IMR-90 (cell line): ENCODE measurements around the gene NLRC5. TPM values are rescaled to one million over a fixed set of nuclear protein-coding genes. Genes with fewer than 3 reads are reported as not detected.

Source experiments
- ATAC-seq: fragments of 200-7000 bp; cut with Tn5 transposase; 2 replicates; pipeline ENCODE4 v1.9.1; 2020; ENCODE audit warnings: low read depth, mild to moderate bottlenecking, moderate library complexity
- BruUV-seq: library from RNA; stranded (reverse); fragments of 400-500 nt; replicated peaks from 2 replicates; lab custom pipeline; 2021; lab: Mats Ljungman, UMichigan
- CTCF ChIA-PET: fragments of 300-600 bp; formaldehyde crosslinking; extraction: SDS; loops from one replicate; lab custom pipeline; 2021; ENCODE audit warnings: antibody characterized with exemption; lab: Yijun Ruan, JAX
- POLR2A ChIA-PET: fragments of 300-600 bp; sonication (Branson Sonifier 250); formaldehyde crosslinking; loops from one replicate; lab custom pipeline; 2022; ENCODE audit warnings: antibody characterized with exemption; ENCODE audit not compliant: unreplicated experiment; lab: Charles Lee
- DNase-seq: peaks from one replicate; pipeline ENCODE4 v3.0.0; 2013
- H2AFZ ChIP-seq: replicated peaks from 2 replicates; pipeline ENCODE3; 2013; ENCODE audit warnings: low read length, mild to moderate bottlenecking; ENCODE audit not compliant: poor library complexity
- H2AK5ac ChIP-seq: 2 replicates; pipeline ENCODE4 v1.6.1; 2013; ENCODE audit warnings: low read depth, low read length, inconsistent platforms
- H2AK9ac ChIP-seq: replicated peaks from 2 replicates; pipeline ENCODE3; 2013; ENCODE audit warnings: mild to moderate bottlenecking, low read depth, low read length, moderate library complexity; ENCODE audit not compliant: poor library complexity
- H2BK120ac ChIP-seq: 2 replicates; pipeline ENCODE4 v1.6.1; 2013; ENCODE audit warnings: low read depth, low read length, inconsistent platforms
- H2BK15ac ChIP-seq: 3 replicates; pipeline ENCODE4 v1.6.1; 2013; ENCODE audit warnings: low read depth, low read length, inconsistent platforms
- H2BK20ac ChIP-seq: 2 replicates; pipeline ENCODE4 v1.6.1; 2013; ENCODE audit warnings: low read depth, mild to moderate bottlenecking, inconsistent platforms, low read length, moderate library complexity
- H2BK5ac ChIP-seq: 2 replicates; pipeline ENCODE4 v1.6.1; 2013; ENCODE audit warnings: mild to moderate bottlenecking, low read depth, low read length, inconsistent platforms; ENCODE audit not compliant: poor library complexity, severe bottlenecking
- H3K14ac ChIP-seq: replicated peaks from 2 replicates; pipeline ENCODE4 v1.6.1; 2013; ENCODE audit warnings: low read depth, low read length, inconsistent platforms
- H3K18ac ChIP-seq: 2 replicates; pipeline ENCODE4 v1.6.1; 2013; ENCODE audit warnings: low read depth, low read length, control low read depth
- H3K23ac ChIP-seq: 2 replicates; pipeline ENCODE4 v1.6.1; 2013; ENCODE audit warnings: low read depth, low read length, inconsistent platforms
- H3K27ac ChIP-seq: 2 replicates; pipeline ENCODE4 v1.5.1; 2013; ENCODE audit warnings: mild to moderate bottlenecking, control low read depth, low read length; ENCODE audit not compliant: insufficient read depth
- H3K27me3 ChIP-seq: 2 replicates; pipeline ENCODE4 v1.6.1; 2013; ENCODE audit warnings: low read length; ENCODE audit not compliant: control insufficient read depth, insufficient read depth
- H3K36me3 ChIP-seq: 2 replicates; pipeline ENCODE4 v1.6.1; 2013; ENCODE audit warnings: low read length, mixed read lengths; ENCODE audit not compliant: control insufficient read depth, insufficient read depth
- H3K4ac ChIP-seq: 2 replicates; pipeline ENCODE4 v1.6.1; 2013; ENCODE audit warnings: low read depth, low read length, inconsistent platforms
- H3K4me1 ChIP-seq: 2 replicates; pipeline ENCODE4 v1.6.1; 2013; ENCODE audit warnings: low read length, mixed read lengths; ENCODE audit not compliant: control insufficient read depth, insufficient read depth
- H3K4me2 ChIP-seq: 2 replicates; pipeline ENCODE4 v1.6.1; 2013; ENCODE audit warnings: low read depth, mild to moderate bottlenecking, control low read depth, low read length, moderate library complexity
- H3K4me3 ChIP-seq: 2 replicates; pipeline ENCODE4 v1.5.1; 2013; ENCODE audit warnings: low read depth, mild to moderate bottlenecking, control low read depth, low read length, moderate library complexity; ENCODE audit not compliant: insufficient read depth
- H3K56ac ChIP-seq: 2 replicates; pipeline ENCODE4 v1.6.1; 2013; ENCODE audit warnings: low read length, inconsistent platforms; ENCODE audit not compliant: insufficient read depth; ENCODE audit errors: extremely low read depth
- H3K79me1 ChIP-seq, 2 experiments: 2 replicates each; pipeline ENCODE4 v1.6.1; 2013; ENCODE audit warnings: low read length in 2 of 2, inconsistent platforms in 1 of 2, low read depth in 1 of 2
- H3K9ac ChIP-seq: 2 replicates; pipeline ENCODE4 v1.6.1; 2013; ENCODE audit warnings: low read depth, low read length, control low read depth
- H3K9me1 ChIP-seq: 2 replicates; pipeline ENCODE4 v1.6.1; 2013; ENCODE audit warnings: low read length, inconsistent platforms; ENCODE audit not compliant: insufficient read depth
- H3K9me3 ChIP-seq: 2 replicates; pipeline ENCODE4 v1.6.1; 2013; ENCODE audit warnings: low read length; ENCODE audit not compliant: control insufficient read depth, insufficient read depth
- H4K20me1 ChIP-seq: 2 replicates; pipeline ENCODE4 v1.6.1; 2013; ENCODE audit warnings: low read length, inconsistent platforms; ENCODE audit not compliant: insufficient read depth
- H4K5ac ChIP-seq: 2 replicates; pipeline ENCODE4 v1.6.1; 2013; ENCODE audit warnings: mild to moderate bottlenecking, low read depth, low read length, control low read depth
- H4K8ac ChIP-seq, 2 experiments: 2 replicates each; pipeline ENCODE4 v1.6.1; 2013; ENCODE audit warnings: low read depth in 2 of 2, low read length in 2 of 2, control low read depth in 1 of 2, inconsistent platforms in 1 of 2
- H4K91ac ChIP-seq: 2 replicates; pipeline ENCODE4 v1.6.1; 2013; ENCODE audit warnings: low read depth, low read length, inconsistent platforms; ENCODE audit not compliant: insufficient read depth
- CHD1 ChIP-seq: IDR thresholded peaks from 2 replicates; pipeline ENCODE4 v1.6.1; 2012; ENCODE audit warnings: low read depth, low read length, improper control_type of control experiment
- NFE2L2 ChIP-seq: fragments of 150-350 bp; IDR thresholded peaks from 2 replicates; pipeline ENCODE4 v1.6.1; 2016; ENCODE audit warnings: low read depth, mild to moderate bottlenecking, low read length
- RAD21 ChIP-seq: IDR thresholded peaks from 2 replicates; pipeline ENCODE4 v1.6.1; 2012; ENCODE audit warnings: low read length, improper control_type of control experiment
- RCOR1 ChIP-seq: IDR thresholded peaks from 2 replicates; pipeline ENCODE4 v1.6.1; 2012; ENCODE audit warnings: mild to moderate bottlenecking, low read length, improper control_type of control experiment; ENCODE audit not compliant: insufficient replicate concordance
- SMC3 ChIP-seq: fragments of 150-350 bp; IDR thresholded peaks from 2 replicates; pipeline ENCODE4 v1.6.1; 2016; ENCODE audit warnings: low read depth, mild to moderate bottlenecking, antibody characterized with exemption, low read length, moderate library complexity
- WGBS, 2 experiments: methylation state at CpG; one replicate each; pipeline versions ENCODE4 v1.1.5 to v1.1.7; 2013; ENCODE audit warnings: missing lambda C conversion rate in 2 of 2; ENCODE audit not compliant: insufficient read length in 1 of 2; ENCODE audit errors: extremely low coverage in 2 of 2; 5-methylcytosine and 5-hydroxymethylcytosine counted together
- dilution Hi-C: fragments of 300-500 bp; cut with HindIII; formaldehyde crosslinking; loops from one replicate; pipeline ENCODE4 v1.14.3; 2018; ENCODE audit warnings: low sequenced_read_pairs; ENCODE audit not compliant: unreplicated experiment
- in situ Hi-C: fragments of 300-500 bp; cut with MboI; formaldehyde crosslinking; loops from 3 replicates; pipeline ENCODE4 v1.14.3; 2019; ENCODE audit warnings: low sequenced_read_pairs, inconsistent platforms, mixed read lengths
- intact Hi-C: fragments of 100-400 bp; cut with micrococcal nuclease; formaldehyde crosslinking; loops from 2 replicates; pipeline ENCODE4 v1.10.0; 2022
- polyA plus RNA-seq, 3 experiments: library from polyadenylated mRNA; depleted of rRNA; stranded (reverse); fragments of >200 nt; gene quantifications; 2 replicates each; pipeline ENCODE4 v1.2.3, GENCODE V29; 2012; ENCODE audit warnings: low replicate concordance in 1 of 3
- total RNA-seq: library from RNA; depleted of rRNA; stranded (reverse); fragments of >200 nt; gene quantifications from 2 replicates; pipeline ENCODE4 v1.2.3, GENCODE V29; 2012

NLRC5 gene
- total and polyA plus RNA-seq, 2 of the 4 experiments (the other 2 are of a cell fraction), result 9.1 to 14.9 TPM

DNA sequence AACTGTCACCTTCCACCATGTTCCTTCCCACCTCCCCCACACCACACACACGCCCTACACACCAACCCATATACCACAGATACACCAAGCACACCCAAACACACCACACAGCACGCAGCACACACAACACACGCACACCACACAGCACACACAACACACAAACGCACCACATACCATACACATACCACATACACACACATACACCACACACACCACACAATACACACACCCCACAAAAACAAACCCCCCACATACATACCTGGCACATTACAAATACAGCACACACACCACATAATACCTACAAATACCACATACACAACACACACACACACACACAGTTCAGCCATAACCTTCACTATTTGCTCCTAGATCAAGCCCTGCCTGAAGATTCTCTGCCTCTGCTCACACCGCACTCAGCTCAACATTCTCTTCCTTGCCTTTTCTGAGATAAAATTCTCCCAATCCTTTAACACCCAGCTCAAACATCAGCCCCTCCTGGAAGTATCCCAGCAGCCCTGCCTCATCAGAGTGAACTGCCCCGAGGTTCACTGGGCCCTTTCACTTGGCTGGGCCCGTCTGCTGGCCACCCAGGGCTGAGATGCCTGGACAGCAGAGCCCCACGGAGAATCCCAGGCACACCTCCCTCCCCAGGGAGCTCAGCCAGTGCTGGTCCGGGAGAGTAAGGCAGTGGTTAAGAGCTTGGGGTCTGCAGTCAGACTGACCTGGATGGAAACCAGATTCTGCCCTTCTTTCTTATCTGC, 71.1 kb downstream of the NLRC5 start:
- ChIA-PET POLR2A (no interaction called here), CTCF (interaction anchor here (0.8 kb wide), 1 partner anchor 15 kb away, joined by 4 read pairs; no protein-coding TSS in a partner anchor)
- H3K27me3 ChIP-seq, result no peaks in the 10 kb centered on the region
- H3K4me3 ChIP-seq, result no peak overlapping the region
- peak overlapping the region; percentile 66 for H2BK5ac ChIP-seq
- no peaks in the 10 kb centered on the region for H3K79me1 ChIP-seq
- WGBS, 2 experiments, result 84% methylated on average over 6 of the region's 9 CpGs; no CpG with 5 or more reads in 1 of the 2 experiments
- no peak overlapping the region for H3K23ac ChIP-seq
- peak overlapping the region; percentile 83; the same call in 1 of the 2 replicates for H2AK5ac ChIP-seq
- H2BK120ac ChIP-seq, result no peak overlapping the region
- H3K14ac ChIP-seq, result peak overlapping the region; percentile 22; the same call in 1 of the 2 replicates
- no peak overlapping the region for H3K4me2 ChIP-seq
- H3K36me3 ChIP-seq, result peaks cover 14% of the 10 kb centered on the region; the same call in 1 of the 2 replicates
- dilution Hi-C loops (no loop called here), in situ Hi-C loops (no loop called here), intact Hi-C loops (no loop called here)
- peak overlapping the region; percentile 85 for H2AFZ ChIP-seq
- no peaks in the 10 kb centered on the region for H3K9me3 ChIP-seq
- peak overlapping the region in 1 of 2 experiments; percentile 12; a peak in 2 of 4 replicates for H4K8ac ChIP-seq
- TF ChIP-seq RAD21, result no peak
- no peak for TF ChIP-seq NFE2L2
- no peak for TF ChIP-seq CHD1
- TF ChIP-seq SMC3, result no peak
- TF ChIP-seq RCOR1, result no peak
- H3K9ac ChIP-seq, result no peak overlapping the region
- peaks cover 3% of the 10 kb centered on the region; the same call in 1 of the 2 replicates for H3K9me1 ChIP-seq
- no peak overlapping the region for H3K18ac ChIP-seq
- DNase-seq (no peak), ATAC-seq (peak; percentile 36)
- peaks cover 3% of the 10 kb centered on the region for H3K4me1 ChIP-seq
- H2AK9ac ChIP-seq, result peak overlapping the region; percentile 85
- H3K56ac ChIP-seq, result no peak overlapping the region
- no peak overlapping the region for H2BK20ac ChIP-seq
- no peak overlapping the region for H4K91ac ChIP-seq
- no peak overlapping the region; the same call in 1 of the 2 replicates for H3K4ac ChIP-seq
- no TSS peak for BruUV-seq
- H3K27ac ChIP-seq, result no peak overlapping the region
- no peak overlapping the region for H2BK15ac ChIP-seq
- H4K20me1 ChIP-seq, result no peaks in the 10 kb centered on the region
- H4K5ac ChIP-seq, result no peak overlapping the region
